MCF 10A (cell line): ENCODE data around the gene SDK1. TPM values are rescaled to one million over a fixed set of nuclear protein-coding genes. Genes with fewer than 3 reads are reported as not detected.

Source experiments
- BruUV-seq: library from RNA; stranded (reverse); fragments of 400-500 nt; replicated peaks from 2 replicates; lab custom pipeline; 2021; lab: Mats Ljungman, UMichigan
- CTCF ChIA-PET: fragments of 300-600 bp; sonication (Branson Sonifier 250); formaldehyde crosslinking; extraction: SDS; loops from one replicate; lab custom pipeline; 2021; ENCODE audit warnings: antibody characterized with exemption, inconsistent platforms; lab: Yijun Ruan, JAX
- POLR2A ChIA-PET: fragments of 300-600, 350-650 bp; sonication (Branson Sonifier 250); formaldehyde crosslinking; extraction: SDS; loops from one replicate; lab custom pipeline; 2020; ENCODE audit warnings: antibody characterized with exemption, inconsistent platforms; lab: Yijun Ruan, JAX
- DNase-seq: peaks from one replicate; pipeline ENCODE4 v3.0.0-alpha.2; 2018; ENCODE audit not compliant: unreplicated experiment
- H3K27ac Mint-ChIP-seq: one replicate; pipeline ENCODE4 v1.8.0; 2022; ENCODE audit warnings: mild to moderate bottlenecking, low read depth, mixed read lengths; ENCODE audit not compliant: unreplicated experiment
- H3K27me3 Mint-ChIP-seq: one replicate; pipeline ENCODE4 v1.8.0; 2022; ENCODE audit warnings: mixed read lengths; ENCODE audit not compliant: insufficient read depth, unreplicated experiment
- H3K36me3 Mint-ChIP-seq: one replicate; pipeline ENCODE4 v1.8.0; 2022; ENCODE audit warnings: mild to moderate bottlenecking, moderate library complexity, mixed read lengths; ENCODE audit not compliant: insufficient read depth, unreplicated experiment
- H3K4me1 Mint-ChIP-seq: one replicate; pipeline ENCODE4 v1.8.0; 2022; ENCODE audit warnings: mixed read lengths; ENCODE audit not compliant: insufficient read depth, unreplicated experiment
- H3K4me3 Mint-ChIP-seq: one replicate; pipeline ENCODE4 v1.8.0; 2022; ENCODE audit warnings: mild to moderate bottlenecking, moderate library complexity, mixed read lengths; ENCODE audit not compliant: unreplicated experiment
- H3K9me3 Mint-ChIP-seq: one replicate; pipeline ENCODE4 v1.8.0; 2022; ENCODE audit warnings: mixed read lengths; ENCODE audit not compliant: unreplicated experiment
- CTCF ChIP-seq: fragments of 200-600 bp; IDR thresholded peaks from one replicate; pipeline ENCODE4 v1.8.0; 2022; ENCODE audit warnings: antibody characterized with exemption, mild to moderate bottlenecking; ENCODE audit not compliant: unreplicated experiment
- intact Hi-C: fragments of 100-400 bp; cut with micrococcal nuclease; formaldehyde crosslinking; loops from 2 replicates; pipeline ENCODE4 v1.14.1; 2022
- total RNA-seq: library from RNA; stranded (reverse); gene quantifications from 2 replicates; pipeline ENCODE4 v1.2.3, GENCODE V29; 2022

SDK1 gene
- total RNA-seq, 1 experiment from 2014 or later: 3.3 TPM

DNA sequence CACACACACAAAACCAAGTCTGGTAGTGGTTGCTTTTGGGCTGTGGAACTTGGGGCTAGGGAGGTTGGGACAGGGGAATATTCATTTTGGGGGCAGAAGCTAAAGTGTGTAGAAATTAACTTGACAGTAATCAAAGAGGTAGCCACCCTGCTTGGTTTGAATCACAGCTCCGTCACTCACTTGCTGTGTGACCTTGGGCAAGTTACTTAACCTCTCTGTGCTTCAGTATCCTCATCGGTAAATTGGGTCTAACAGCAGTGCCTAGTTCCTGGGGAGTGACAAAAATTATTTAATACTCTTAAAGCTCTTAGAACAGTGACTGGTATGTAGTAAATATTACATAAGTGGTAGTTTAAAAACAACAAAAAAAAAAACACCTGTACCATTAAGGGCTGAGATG, 489.8 kb downstream of the SDK1 start:
- Mint-ChIP-seq H3K27me3 (peaks cover 58% of the 10 kb centered on the region), H3K9me3 (no peaks in the 10 kb centered on the region), H3K36me3 (no peaks in the 10 kb centered on the region), H3K4me1 (no peaks in the 10 kb centered on the region), H3K27ac (no peak overlapping the region), H3K4me3 (no peak overlapping the region)
- DNase-seq: no peak
- no peak for TF ChIP-seq CTCF
- POLR2A ChIA-PET: no interaction called here
- intact Hi-C loops: no loop called here
- no TSS peak for BruUV-seq
- CTCF ChIA-PET: no interaction called here

DNA sequence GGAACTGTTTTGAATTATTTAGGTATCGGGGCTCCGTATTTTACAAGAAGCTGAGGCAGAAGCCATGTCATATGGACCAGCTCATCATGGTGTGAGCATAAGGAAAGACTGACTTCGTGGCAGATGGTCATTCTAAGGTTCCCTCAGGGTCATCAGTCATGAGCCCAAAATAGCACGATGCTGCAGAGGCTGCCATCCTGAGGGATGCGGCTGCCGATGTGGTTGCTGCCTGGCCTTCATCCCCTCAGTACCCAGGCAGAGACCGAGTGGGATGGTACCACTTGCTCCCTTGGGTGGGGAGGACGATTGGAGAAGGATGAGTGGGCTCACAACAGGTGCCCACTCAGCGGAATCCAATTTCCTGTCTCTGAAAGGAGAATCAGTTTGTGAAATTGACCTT, 490.3 kb downstream of the SDK1 start:
- intact Hi-C loops: no loop called here
- Mint-ChIP-seq H3K27ac (no peak overlapping the region), H3K4me1 (no peaks in the 10 kb centered on the region), H3K27me3 (peaks cover 52% of the 10 kb centered on the region), H3K9me3 (no peaks in the 10 kb centered on the region), H3K4me3 (no peak overlapping the region), H3K36me3 (no peaks in the 10 kb centered on the region)
- DNase-seq: no peak
- ChIA-PET POLR2A (no interaction called here), CTCF (no interaction called here)
- no TSS peak for BruUV-seq
- TF ChIP-seq CTCF: no peak

DNA sequence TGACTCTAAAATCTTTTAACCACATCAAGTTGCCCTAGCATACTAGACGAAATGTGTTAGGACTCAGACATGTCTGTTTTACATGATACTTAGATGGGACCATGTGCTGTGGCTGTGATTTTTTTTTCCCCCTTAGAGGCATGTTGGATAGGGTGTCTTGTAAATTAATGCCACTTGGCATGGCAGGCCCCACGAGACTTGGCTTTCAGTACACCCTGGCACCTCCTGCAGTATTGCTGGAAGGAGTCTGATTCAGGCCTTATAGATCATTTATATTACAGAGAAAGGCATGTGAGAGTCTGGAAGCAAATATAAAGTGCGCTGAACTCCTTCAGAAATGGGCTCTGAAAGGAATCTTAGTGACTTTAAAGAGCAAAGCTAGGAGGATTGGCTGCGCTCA, 494.1 kb downstream of the SDK1 start:
- no TSS peak for BruUV-seq
- H3K4me3 Mint-ChIP-seq: no peak overlapping the region
- intact Hi-C loops: no loop called here
- H3K27me3 Mint-ChIP-seq: peaks cover 18% of the 10 kb centered on the region
- H3K4me1 Mint-ChIP-seq: no peaks in the 10 kb centered on the region
- ChIA-PET CTCF (interaction anchor here (0.7 kb wide), 1 partner anchor 12 kb away, joined by 3 read pairs; no protein-coding TSS in a partner anchor), POLR2A (no interaction called here)
- no peak for TF ChIP-seq CTCF
- DNase-seq: no peak
- H3K36me3 Mint-ChIP-seq: no peaks in the 10 kb centered on the region
- H3K9me3 Mint-ChIP-seq: no peaks in the 10 kb centered on the region
- H3K27ac Mint-ChIP-seq: no peak overlapping the region

- Mint-ChIP-seq H3K27ac (no peak overlapping the region), H3K27me3 (peaks cover 18% of the 10 kb centered on the region), H3K4me3 (no peak overlapping the region), H3K36me3 (no peaks in the 10 kb centered on the region), H3K4me1 (no peaks in the 10 kb centered on the region), H3K9me3 (no peaks in the 10 kb centered on the region)
- DNase-seq: no peak
- BruUV-seq: no TSS peak
- no peak for TF ChIP-seq CTCF
- POLR2A ChIA-PET: no interaction called here
- CTCF ChIA-PET: interaction anchor here (0.7 kb wide), 1 partner anchor 10 kb away, joined by 3 read pairs; no protein-coding TSS in a partner anchor
- intact Hi-C loops: no loop called here
Observed at GRCh38 chr7:3795781-3796180, 494.7 kb downstream of the SDK1 start.
